ENCODE data around the gene SPATA25.

The SPATA25 gene

DNA sequence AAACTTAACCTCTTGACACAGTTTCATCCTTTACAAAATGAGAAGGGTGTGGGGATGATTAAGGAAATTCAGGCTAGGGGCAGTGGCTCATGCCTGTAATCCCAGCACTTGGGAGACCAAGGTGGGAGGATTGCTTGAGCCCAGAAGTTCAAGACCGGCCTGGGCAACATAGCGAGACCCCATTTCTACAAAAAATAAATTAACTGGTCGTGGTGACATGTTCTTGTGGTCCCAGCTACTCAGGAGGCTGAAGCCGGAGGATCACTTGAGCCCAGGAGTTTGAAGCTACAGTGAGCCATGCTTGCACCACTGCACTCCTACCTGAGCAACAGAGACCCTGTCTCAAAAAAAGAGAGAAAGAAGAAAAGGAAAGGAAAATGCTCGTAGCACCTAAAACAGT, 21.0 kb downstream of the SPATA25 start:
- TF ChIP-seq, protein P1, sequence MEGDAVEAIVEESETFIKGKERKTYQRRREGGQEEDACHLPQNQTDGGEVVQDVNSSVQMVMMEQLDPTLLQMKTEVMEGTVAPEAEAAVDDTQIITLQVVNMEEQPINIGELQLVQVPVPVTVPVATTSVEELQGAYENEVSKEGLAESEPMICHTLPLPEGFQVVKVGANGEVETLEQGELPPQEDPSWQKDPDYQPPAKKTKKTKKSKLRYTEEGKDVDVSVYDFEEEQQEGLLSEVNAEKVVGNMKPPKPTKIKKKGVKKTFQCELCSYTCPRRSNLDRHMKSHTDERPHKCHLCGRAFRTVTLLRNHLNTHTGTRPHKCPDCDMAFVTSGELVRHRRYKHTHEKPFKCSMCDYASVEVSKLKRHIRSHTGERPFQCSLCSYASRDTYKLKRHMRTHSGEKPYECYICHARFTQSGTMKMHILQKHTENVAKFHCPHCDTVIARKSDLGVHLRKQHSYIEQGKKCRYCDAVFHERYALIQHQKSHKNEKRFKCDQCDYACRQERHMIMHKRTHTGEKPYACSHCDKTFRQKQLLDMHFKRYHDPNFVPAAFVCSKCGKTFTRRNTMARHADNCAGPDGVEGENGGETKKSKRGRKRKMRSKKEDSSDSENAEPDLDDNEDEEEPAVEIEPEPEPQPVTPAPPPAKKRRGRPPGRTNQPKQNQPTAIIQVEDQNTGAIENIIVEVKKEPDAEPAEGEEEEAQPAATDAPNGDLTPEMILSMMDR (IDR thresholded peaks at IDR 0.05; ENCODE audit: extremely low read depth, missing control alignments): no peak
- DNase-seq (ENCODE audit: low spot score): no peak

DNA sequence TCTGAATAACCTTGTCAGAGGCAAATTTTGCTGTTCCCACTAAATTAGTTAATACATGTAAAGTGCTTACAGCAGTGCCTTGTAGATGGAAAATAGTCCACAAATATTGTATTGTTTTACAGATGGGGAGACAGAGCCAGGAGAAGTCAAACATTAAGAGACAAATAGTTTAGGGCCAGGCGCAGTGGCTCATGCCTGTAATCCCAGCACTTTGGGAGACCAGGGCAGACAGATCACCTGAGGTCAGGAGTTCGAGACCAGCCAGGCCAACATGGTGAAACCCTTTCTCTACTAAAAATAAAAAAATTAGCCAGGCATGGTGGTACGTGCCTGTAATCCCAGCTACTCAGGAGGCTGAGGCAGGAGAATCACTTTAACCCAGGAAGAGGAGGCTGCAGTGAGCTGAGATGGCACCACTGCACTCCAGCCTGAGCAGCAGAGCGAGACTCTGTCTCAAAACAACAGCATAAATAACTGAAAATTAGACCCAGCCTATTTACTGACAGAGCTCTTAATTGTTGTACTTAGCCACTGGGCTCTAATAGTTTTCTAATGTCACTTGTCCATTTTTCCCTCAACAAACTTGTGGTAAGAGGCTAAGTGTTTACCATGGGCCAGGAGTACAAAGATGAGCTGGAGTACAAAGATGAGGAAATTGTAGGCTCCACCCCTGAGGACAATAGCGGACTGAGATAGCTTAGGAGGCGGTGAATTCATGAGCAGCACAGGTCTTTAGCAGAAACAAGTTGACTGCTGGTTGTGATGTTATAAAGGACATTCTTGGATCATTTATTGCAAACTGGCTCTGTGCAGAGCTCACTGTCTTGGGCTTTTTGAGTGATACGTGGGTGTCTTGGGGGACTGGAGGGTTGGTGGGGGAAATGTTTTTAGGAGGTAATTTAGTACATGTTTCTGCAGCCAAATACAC, 23.6 kb downstream of the SPATA25 start:
- DNase-seq (ENCODE audit: low spot score): no peak
- TF ChIP-seq, protein P1 (IDR thresholded peaks at IDR 0.05; ENCODE audit: extremely low read depth, missing control alignments): no peak

DNA sequence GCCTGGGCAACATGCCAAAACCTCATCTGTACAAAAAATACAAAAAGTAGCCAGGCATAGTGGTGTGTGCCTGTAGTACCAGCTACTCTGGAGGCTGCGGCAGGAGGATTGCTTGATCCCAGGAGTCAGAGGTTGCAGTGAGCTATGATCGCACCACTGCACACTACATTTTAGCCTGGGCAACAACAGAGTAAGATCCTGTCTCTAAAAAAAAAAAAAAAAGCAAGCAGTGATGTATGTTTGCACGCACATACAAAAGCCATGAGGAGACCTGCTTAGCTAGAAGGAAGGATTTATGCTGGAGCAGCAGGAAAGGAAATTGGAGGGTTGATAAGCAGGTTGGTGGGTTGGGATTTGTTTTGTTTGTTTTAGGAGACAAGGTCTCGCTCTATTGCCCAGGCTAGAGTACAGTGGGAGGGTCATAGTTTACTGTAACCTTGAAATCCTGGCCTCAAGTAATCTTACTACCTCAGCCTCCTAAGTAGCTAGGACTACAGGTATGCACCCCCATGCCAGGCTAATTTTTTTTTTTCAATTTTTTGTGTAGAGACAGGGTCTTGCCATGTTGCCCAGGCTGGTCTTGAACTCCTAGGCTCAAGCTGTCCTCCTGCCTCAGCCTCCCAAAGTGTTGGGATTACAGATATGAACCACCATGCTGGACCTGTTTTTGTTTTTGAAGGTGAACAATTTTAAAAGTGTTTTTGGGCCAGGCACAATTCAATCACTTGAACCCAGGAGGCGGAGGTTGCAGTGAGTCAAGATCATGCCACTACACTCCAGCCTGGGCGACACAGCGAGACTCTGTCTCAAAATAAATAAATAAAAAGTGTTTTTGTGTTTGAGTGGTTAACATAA, 26.0 kb downstream of the SPATA25 start:
- TF ChIP-seq, protein P1 (IDR thresholded peaks at IDR 0.05; ENCODE audit: extremely low read depth, missing control alignments): no peak
- DNase-seq (ENCODE audit: low spot score): no peak

DNA sequence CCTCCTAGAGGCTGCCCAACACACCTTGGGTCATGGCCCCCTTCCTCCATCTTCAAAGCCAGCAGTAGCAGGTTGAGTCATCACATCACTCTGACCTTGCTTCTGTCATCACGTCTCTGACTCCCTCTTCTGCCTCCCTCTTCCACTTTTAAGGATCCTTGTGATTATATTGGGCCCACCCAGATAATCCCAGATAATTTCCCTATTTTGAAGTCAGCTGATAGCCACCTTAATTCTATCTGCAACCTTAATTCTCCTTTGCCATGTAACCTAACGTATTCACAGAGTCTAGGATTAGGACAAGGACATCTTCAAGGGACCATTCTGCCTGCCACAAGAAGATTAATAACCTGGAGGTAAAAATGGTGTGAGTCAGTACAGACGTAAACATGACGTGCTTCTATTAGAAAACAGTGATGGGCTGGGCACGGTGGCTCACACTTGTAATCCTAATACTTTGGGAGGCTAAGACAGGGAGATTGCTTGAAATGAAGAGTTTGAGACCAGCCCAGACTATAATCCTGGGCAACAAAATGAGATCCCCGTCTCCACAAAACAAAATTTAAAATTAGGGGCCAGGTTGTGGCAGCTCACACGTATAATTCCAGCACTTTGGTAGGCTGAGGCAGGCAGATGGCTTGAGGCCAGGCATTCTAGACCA, 26.7 kb downstream of the SPATA25 start:
- TF ChIP-seq, protein P1 (IDR thresholded peaks at IDR 0.05; ENCODE audit: extremely low read depth, missing control alignments): no peak
- DNase-seq (ENCODE audit: low spot score): no peak

DNA sequence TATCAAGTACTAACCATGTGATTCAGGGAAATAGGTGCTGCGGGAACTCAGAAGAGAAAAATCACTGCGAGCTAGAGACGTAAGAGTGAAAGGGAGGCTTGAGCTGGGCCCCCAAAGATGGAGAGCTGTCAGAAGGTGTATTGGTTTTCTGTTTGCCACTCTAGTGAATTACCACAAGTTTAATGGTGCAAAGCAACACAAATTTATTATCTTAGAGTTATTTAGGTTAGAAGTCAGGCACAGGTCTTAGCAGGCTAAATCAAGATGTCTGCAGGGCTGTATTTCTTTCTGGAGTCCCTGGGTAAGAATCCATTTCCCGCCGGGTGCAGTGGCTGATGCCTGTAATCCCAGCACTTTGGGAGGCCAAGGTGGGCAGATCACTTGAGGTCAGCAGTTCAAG, 27.5 kb downstream of the SPATA25 start:
- no peak for DNase-seq (ENCODE audit: low spot score)
- TF ChIP-seq, protein P1 (IDR thresholded peaks at IDR 0.05; ENCODE audit: extremely low read depth, missing control alignments): no peak

DNA sequence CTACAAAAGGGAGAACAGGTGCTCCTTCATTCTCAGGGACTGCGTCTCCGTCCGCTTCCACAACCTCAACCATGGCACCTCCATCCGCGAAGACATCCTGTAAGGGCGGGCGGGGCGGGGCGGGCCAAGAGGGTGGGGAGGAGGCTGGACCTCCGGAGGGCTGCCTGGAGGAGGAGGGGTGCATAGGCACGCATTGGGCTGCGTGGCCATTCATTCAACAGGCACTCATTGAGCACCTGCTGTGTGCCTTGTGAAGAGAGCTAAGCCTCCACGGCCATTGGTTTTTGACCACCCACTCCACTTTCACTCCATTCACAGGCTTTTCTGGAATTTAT, 29.6 kb downstream of the SPATA25 start:
- TF ChIP-seq, protein P1 (IDR thresholded peaks at IDR 0.05; ENCODE audit: extremely low read depth, missing control alignments): no peak

More for the DNA sequence above, 29.6 kb downstream of the SPATA25 start:
- DNase-seq (ENCODE audit: low spot score): peak; percentile 76

Measured in GM20000 (cell line).